HG03175 (cell line): ENCODE data around the gene NUDT5.
"Not testable (repeated sequence)": the region's sequence is repeated elsewhere in the genome, so short reads cannot be mapped to it uniquely, and the experiment has no call there.

Experiments
- ATAC-seq: cut with Tn5 transposase; IDR thresholded peaks from one replicate; pipeline ENCODE4 v1.9.1; 2021; ENCODE audit warnings: mild to moderate bottlenecking, moderate library complexity; ENCODE audit not compliant: unreplicated experiment

The NUDT5 gene

DNA sequence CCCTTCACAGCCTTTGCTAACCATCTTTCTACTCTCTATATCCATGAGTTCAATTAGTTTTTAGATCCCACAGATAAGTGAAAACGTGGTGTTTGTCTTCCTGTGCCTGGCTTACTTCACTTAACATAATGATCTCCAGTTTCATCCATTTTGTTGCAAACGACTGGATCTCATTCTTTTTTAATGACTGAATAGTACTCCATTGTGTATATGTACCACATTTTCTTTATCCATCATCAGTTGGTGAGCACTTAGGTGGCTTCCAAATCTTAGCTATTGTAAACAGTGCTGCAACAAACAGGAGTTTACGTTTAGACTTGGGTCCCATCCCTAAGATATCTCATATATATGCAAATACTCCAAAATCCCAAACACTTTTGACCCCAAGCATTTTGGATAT, 9.4 kb upstream of the NUDT5 start:
- ATAC-seq = no peak

DNA sequence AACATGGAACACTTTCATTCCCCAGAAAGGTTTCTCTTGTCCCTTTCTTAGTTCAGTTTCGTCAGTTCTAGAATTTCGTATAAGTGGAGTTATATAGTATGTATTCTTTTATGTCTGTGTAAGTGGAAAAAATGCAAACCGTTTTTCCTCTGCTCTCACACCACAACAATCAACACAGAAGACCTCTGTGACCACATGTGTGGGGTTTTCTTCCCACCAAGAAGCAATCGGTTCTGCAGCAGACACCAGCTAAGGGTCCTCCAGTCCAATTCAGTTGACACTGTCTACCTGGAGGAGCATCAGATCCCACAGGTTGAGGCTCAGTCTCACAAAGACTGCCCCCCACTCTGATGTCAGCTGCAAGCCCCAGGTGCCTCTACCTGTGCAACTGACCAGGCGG, 6.5 kb upstream of the NUDT5 start:
- no peak for ATAC-seq

DNA sequence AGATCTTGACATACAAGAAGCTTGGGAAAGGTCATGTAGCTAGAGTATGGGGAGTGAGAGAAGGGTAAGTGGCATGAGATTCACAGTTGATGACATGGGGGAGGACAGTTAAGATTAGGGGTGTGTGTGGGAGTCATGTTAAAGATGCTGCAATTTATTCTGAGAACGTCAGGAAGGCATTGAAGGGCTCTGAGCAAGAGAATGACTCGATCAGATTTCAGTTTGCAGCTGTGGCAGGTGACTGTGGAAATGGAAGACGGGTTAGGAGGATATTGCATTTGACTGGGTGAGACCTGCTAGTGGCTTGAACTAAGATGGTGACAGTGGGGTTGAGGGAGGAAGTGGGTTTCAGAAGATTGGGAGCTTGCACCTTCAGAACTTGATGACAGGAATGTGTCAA, 5.9 kb upstream of the NUDT5 start:
- no peak for ATAC-seq

DNA sequence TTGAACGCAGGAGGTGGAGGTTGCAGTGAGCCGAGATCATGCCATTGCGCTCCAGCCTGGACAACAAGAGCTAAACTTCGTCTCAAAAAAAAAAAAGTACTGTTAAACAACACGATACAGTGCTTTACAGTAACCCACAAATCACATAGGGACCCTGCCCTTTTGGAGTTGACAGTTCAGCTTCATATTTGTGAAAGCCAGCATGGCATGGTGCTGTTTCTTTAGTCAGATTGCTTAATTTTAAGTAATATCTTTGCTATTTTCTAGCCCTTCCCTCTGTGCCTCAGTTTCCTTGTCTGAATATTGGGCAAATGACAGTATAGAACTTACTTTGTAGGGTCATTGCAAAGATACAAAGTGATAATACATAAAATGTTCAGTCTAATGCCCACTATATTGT, 5.2 kb upstream of the NUDT5 start:
- no peak for ATAC-seq

DNA sequence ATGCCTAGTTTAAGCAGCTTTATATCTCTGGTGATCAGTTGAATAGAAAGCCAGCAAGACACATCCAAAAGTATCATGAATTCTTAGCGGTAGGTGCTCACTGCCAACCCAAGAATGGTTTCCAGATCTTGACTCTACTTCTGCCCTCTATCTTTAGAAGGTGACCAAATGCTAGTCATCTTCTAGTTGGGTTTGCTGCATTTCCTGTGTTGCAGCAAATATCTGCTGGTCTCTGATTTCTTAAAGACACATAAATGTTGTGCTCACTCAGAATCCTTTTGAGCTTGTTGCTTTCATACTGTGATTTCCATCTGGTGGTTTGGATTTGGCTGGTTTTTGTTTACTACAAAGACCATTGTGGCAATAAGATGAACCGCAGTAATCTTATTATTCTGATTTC, 2.5 kb upstream of the NUDT5 start:
- ATAC-seq = no peak

DNA sequence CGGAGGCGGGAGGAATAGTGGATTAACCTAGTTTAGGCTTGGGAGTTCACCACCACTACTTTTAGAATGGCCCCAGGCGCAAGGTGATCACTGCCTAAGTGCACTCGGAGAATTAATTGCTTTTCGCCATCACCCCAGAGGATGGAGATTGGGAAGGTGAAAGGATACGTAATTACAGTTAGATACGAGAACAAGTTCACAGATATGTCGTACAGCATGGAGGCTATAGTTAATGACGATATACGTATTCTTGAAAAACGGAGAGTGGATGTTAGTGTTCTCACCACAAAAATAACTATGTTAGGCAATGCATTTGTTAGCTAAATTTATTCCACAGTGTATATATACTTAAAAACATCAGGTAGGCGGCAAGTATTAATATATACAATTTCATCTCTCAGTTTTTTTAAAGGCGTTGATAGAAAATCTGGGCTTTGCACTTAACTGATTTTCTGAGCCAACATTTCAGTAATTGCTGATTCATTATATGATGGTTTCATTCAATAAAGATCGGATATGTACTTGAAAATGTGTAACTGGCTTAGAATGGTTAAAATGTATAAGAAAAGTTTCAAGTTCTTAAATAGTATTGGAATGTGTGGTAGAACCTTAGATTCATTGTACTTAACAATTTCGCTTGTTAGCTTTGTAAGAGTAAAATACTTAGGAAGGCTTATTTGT, 980 bp upstream of the NUDT5 start:
- ATAC-seq = no peak

DNA sequence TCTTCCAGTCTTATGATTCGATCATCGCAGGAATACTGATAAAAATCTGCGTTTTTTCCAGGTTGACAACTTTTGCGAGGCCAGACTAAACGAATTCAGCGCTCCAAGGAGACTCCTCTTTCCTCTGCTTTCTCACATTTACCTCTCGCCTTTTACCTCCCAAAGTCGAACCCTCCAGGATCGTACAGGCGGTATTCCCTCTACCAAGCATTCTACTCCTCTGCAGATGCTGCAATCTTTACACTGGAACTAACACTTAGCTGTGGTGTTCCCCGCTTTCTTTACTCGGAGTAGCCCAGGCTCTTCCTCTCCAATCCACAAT, 449 bp downstream of the NUDT5 start:
- peak; percentile 2 for ATAC-seq

DNA sequence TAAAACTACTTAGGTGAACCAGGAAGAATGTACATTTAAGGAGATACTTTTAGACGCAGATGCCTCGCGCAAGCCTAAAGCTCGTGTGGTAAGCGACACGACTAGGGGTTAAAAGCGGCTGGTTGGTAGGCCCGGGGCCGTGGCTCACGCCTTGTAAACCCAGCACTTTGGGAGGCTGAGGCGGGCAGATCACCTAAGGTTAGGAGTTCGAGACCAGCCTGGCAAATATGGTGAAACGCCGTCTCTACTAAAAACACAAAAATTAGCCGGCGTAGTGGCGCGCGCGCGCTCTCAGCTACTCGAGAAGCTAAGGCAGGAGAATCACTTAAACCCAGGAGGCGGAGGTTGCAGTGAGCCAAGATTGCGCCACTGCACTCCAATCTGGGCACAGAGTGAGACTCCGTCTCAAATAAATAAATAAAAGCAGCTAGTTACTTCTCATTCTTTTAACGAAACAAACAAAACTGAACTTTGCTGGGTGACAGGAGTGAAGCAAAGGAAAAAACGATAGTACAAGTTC, 879 bp downstream of the NUDT5 start:
- ATAC-seq = no peak

DNA sequence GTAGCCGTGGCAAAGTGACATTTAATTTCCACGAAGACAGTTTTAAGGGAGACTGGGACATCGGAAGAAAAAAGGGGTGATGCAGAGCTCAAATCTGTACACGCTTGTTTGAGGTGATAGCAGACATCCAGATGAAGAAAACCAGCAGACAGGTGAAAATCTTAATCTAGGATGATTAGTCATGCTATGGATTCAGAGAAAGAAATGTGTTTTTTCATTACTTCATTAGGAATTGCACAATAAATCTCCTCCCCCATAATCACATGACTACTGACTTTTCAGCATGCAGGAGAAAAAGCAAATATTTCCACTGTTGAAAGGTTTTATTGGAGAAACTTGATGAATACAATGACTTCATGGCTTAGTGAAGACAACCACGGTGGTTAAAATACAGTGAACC, 2.5 kb downstream of the NUDT5 start:
- no peak for ATAC-seq

DNA sequence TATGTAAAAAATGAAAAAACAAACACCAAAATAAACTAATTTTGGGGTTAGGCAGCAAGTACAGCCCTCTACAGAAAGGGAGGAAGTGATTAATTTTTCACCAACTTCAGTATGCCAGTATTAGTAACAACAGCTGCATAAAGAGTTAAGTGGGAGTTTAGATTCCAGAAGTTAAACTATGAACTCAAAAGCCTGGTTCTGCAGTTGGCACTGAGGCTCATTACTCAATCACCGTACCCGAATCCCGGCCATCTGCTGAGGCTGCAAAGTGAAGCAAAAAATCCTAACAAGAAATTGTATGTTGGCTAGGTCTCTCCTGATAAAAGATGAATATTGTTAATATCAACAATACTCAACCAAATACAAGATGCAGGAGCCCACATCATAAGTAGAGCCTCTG, 4.0 kb downstream of the NUDT5 start:
- no peak for ATAC-seq

DNA sequence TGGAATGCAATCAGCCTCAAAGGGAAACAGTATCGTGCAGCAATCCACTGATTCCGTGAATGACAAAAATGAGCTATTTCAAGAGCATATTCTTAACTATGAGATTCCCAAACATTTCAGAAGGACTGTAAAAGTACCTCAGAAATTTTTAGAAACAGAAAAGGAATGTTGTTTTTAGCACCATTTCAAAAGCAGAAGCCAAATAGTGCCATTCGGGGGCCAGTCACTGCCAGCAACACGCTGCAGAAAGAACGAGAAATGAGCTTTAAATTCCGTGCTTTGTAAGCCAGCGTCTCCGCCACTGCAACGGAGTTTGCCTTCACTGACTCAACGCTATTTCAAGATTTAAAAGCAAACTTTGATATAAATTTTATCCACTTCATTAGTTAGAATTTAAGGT, 6.3 kb downstream of the NUDT5 start:
- ATAC-seq = no peak

DNA sequence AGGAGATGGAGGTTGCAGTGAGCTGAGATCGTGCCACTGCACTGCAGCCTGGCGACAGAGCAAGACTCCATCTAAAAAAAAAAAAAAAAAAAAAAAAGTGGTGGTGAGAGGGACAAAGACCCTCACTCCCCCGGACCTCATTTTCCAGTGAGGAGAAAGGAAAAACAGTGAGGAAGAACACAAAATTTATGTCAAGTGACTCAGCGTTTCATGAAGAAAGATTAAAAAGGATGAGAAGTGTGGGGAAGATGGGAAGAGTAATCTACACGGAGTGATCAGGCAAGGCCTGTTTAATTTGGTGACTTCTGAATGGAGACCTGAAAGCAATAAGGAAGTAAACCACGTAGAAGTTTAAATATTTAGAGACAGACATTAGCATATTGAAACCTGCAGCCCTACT, 7.0 kb downstream of the NUDT5 start:
- no peak for ATAC-seq

DNA sequence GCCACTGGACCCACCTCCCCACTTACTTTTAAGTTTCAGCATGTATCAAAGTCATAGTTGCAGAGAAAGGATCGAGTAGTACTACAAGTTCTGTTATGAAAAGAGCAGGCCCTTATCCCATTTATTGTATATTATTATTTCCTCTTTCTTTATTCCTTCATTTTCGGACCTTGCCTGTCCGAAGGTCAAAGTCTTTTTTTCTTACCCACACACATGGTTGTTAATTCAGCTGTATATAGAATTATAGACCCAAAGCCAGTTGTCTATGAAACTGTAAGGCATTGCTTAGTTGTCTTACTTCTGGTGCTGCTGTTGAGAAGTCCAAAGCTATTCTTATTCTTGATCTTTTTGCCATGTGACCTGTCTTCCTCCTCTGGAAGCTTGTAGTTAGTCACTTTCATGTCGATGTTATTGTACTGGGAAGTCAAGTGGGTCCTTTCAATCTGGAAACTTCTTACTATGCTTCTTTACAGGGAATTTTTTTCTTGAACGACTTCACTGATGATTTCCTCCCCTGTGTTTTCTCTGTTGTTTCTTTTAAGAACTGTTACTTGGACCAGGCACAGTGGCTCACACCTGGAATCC, 8.3 kb downstream of the NUDT5 start:
- ATAC-seq = no peak

DNA sequence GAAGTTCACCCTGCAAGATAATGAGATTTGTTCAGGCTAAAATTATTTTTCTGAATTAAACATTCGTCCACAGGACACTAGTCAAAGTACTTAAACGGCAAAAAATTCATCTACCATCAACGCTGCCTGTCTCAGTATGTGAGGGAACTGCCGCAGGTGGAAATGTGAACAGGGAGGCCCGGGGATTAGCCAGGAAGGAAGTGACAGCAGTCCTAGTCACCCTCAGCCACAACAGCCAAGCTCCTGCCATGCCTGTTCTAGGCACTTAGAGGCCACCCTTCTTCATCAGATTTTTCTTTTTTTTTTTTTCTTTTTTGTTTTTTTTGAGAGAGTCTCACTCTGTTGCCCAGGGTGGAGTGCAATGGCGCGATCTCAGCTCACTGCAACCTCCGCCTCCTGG, 9.4 kb downstream of the NUDT5 start:
- no peak for ATAC-seq

DNA sequence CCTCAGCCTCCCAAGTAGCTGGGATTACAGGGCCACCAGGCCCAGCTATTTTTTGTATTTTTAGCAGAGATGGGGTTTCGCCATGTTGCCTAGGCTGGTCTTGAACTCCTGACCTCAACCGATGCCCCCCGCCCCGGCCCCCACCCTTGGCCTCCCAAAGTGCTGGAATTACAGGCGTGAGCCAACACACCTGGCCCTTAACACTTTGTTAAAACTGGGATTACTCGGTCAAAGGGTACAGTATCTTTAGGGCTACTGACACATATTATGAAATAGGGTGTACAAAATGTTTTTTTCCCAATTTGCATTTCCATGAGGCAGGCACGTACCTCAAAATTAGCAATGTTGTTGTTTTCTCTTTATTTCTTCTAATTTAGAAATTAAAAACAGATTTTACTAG, 11.5 kb downstream of the NUDT5 start:
- ATAC-seq = no peak

DNA sequence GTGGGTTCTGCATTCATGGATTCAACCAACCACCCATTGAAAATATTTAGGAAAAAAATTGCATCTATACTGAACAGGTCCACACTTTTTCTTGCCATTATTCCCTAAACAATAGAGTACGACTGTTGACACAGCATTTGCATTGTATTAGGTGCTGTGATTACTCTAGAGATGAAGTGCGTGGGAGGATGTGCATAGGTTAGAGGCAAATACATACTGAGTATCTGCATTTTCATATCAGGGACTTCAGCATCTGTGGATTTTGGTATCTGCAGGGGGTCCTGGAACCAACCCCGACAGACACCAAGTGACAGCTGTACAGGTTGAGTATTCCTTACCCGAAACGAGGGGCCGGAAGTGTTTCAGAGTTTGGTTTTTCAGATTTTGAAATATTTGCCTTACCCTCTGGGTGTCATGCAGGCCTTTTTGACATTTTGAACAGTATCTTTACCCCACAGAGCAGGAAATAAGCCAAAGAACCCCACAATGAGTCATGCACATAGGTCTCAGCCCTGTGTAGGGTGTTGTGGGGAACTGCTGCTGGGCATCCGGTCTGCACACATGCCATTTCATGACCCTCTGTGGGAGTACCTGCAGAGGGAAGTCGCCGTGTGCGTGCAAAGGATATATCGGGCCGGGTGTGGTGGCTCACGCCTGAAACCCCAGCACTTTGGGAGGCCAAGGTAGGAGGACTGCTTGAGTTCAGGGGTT, 14.5 kb downstream of the NUDT5 start:
- ATAC-seq = no peak

DNA sequence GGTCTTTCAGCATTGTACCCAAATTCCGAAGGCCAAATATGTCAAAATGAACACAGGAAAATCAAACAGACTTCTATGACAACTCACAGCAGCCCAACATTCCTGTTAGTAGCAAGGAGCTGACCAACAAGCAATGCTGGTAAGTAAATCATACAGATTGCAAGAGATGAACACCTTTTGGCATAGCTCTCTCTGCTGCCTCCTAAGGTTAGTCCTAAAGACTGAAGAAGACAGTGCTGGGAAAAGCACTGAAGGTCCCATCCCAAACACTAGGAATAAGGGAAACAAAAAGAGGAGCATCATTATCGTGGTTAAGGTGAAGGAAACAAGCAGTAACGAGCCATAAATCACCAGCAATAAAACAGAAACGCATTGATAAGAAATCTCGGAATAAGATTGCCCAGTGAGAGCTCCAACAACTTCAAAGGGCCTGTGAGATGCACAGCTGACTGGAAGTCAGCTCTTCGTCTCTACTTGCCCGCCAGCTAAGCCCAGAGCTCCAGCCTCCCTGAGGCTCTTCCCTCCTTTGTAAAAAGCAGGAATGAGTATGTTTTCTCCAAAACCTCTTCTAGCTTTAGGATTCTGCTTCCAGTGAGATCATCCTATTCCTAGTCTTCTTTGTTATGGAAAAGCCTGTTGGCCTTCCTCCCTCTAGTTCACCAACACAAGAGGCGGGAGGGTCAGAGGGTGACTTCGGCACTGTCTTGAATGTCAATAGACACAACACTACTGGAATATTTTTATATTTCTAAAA, 15.3 kb downstream of the NUDT5 start:
- ATAC-seq = no peak

DNA sequence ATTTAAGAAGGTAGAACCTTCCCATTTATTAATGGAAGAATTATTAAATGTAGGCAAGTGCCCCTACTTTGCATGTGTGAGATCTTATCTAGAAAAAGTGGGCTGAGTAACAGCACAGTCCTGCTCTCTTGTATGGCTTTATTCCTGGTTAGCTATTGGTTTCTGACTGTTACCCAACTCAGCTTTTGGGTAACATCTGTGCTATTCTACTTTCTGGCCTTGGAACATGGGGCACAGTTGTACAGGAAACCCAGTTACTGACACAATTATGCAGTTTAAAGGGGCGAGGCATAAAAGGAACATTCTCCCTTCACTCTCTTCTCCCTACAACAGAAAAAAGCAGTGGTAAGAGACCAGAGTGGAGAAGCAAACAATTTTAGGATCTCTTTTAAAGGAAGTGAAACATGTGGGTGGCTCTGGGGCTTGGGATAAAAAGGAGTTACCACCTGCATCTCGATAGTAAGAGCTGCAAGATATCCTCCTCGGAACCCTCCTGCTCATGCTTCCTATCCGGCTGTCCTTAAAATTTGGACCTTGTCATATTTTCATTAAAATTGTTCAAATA, 16.0 kb downstream of the NUDT5 start:
- no peak for ATAC-seq

DNA sequence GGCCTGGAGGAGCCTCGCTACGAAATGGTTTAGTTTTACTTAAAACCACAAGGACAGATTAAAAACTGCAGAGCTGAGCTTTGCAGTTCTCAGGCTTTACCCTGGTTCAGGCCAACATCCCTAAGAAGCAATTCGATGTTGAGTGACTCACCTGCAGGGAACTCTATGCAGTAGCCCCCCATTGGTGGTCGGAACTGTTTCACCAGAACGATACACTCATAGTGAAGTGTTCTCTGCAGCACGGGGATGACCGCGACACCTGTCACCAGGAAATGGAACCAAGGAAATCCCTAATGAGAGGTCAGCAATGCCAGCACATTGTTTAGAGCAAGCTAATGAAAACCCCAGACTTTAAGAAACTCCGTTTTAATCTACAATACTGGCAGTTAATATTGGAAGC, 18.0 kb downstream of the NUDT5 start:
- no peak for ATAC-seq

DNA sequence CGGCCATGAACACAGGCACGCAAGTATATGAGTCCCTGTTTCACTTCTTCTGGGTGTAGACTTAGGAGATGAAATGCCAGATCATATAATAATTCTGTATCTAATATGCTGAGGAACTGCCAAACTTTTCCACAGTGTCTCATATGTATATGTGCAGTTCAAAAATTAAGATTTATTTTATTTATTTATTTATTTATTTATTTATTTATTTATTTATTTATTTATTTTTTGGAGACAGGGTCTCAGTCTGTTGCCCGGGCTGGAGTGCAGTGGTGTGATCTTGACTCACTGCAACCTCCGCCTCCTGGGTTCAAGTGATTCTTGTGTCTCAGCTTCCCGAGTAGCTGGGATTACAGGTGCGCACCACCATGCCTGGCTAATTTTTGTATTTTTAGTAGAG, 24.2 kb downstream of the NUDT5 start:
- not testable (repeated sequence) for ATAC-seq

DNA sequence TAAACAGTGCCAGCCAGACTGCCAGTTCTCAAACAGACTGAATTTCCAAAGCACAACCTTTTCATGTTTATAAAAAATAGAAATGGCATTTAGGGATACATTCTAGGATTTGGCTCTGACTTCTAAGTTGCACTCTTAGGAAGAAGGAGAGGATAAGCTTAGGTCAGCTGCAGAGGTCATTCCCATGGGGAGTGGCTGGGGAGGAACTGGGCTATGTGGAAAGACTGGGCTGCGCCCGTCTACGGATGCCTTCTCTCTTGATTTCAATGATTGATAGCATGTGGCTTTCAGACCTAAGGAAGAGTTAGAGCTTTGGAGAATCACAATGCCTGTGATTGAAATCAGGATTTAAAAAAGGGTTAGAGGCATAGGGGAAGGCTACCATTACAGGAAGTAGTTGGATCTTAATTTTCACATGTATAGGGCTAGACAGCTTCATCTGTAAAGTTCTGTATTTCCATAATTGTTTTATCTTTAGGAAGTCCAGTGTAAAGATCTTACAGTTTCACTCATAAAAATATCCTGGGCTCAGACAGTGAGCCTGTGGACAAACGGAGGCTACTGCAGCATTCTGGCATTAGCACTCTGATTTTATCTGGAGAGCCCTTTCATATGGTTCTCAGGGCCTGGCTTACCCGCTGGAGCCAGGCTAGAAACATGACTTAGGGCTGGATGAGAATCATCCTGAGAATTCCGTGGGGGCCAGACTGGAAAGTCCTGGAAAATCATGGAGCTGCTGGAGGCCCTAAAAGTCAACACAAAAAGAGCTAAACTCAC, 29.5 kb downstream of the NUDT5 start:
- ATAC-seq = no peak
